SK-N-SH (cell line): ENCODE results near the gene DOCK10.

Experiments
- FOXM1 ChIP-seq: IDR thresholded peaks from 2 replicates; pipeline ENCODE4 v1.4.0; 2012; ENCODE audit warnings: low read depth, mild to moderate bottlenecking
- GABPA ChIP-seq: IDR thresholded peaks from 2 replicates; pipeline ENCODE4 v1.4.0; 2012; ENCODE audit warnings: low read depth, mild to moderate bottlenecking
- USF2 ChIP-seq: fragments of 150-350 bp; IDR thresholded peaks from 2 replicates; pipeline ENCODE4 v1.6.1; 2017; ENCODE audit warnings: antibody characterized with exemption, low read length, low read depth, borderline replicate concordance

GRCh38 chr2:225010804-225011203 is 31.5 kb downstream of the DOCK10 start:
- no peak; the same call in 1 of the 2 replicates for TF ChIP-seq FOXM1
- TF ChIP-seq GABPA = no peak
- TF ChIP-seq USF2 = no peak
